ENCODE data around the gene BEND6.

The BEND6 gene

GRCh38 chr6:56940463-56940862 lies 14.4 kb upstream of the BEND6 start:
- H3K4me3 ChIP-seq (ENCODE audit: low read depth, low read length) = no peak overlapping the region
- no peak for DNase-seq (ENCODE audit: low read depth)
- in situ Hi-C loops (cut with HindIII; ENCODE audit: low sequenced_read_pairs) = no loop called here
- no peak for TF ChIP-seq CTCF (IDR thresholded peaks at IDR 0.05; ENCODE audit: low read depth, low read length, missing control alignments)

GRCh38 chr6:56940977-56941376 lies 13.9 kb upstream of the BEND6 start:
- in situ Hi-C loops (cut with HindIII; ENCODE audit: low sequenced_read_pairs) = no loop called here
- DNase-seq (ENCODE audit: low read depth) = no peak
- no peak overlapping the region for H3K4me3 ChIP-seq (ENCODE audit: low read depth, low read length)
- TF ChIP-seq CTCF (IDR thresholded peaks at IDR 0.05; ENCODE audit: low read depth, low read length, missing control alignments) = no peak

- DNase-seq (ENCODE audit: low read depth) = no peak
- no peak for TF ChIP-seq CTCF (IDR thresholded peaks at IDR 0.05; ENCODE audit: low read depth, low read length, missing control alignments)
- H3K4me3 ChIP-seq (ENCODE audit: low read depth, low read length) = no peak overlapping the region
- in situ Hi-C loops (cut with HindIII; ENCODE audit: low sequenced_read_pairs) = no loop called here
Observed at GRCh38 chr6:56944661-56945060, 10.2 kb upstream of the BEND6 start.

- no peak for TF ChIP-seq CTCF (IDR thresholded peaks at IDR 0.05; ENCODE audit: low read depth, low read length, missing control alignments)
- H3K4me3 ChIP-seq (ENCODE audit: low read depth, low read length) = no peak overlapping the region
- peak; percentile 56 for DNase-seq (ENCODE audit: low read depth)
- in situ Hi-C loops (cut with HindIII; ENCODE audit: low sequenced_read_pairs) = no loop called here
Observed at GRCh38 chr6:56946368-56946767, 8.5 kb upstream of the BEND6 start.

- no peak for DNase-seq (ENCODE audit: low read depth)
- TF ChIP-seq CTCF (IDR thresholded peaks at IDR 0.05; ENCODE audit: low read depth, low read length, missing control alignments) = no peak
- in situ Hi-C loops (cut with HindIII; ENCODE audit: low sequenced_read_pairs) = no loop called here
- H3K4me3 ChIP-seq (ENCODE audit: low read depth, low read length) = no peak overlapping the region
Observed at GRCh38 chr6:56947924-56948323, 7.0 kb upstream of the BEND6 start.

- H3K4me3 ChIP-seq (ENCODE audit: low read depth, low read length) = no peak overlapping the region
- in situ Hi-C loops (cut with HindIII; ENCODE audit: low sequenced_read_pairs) = no loop called here
- no peak for DNase-seq (ENCODE audit: low read depth)
- no peak for TF ChIP-seq CTCF (IDR thresholded peaks at IDR 0.05; ENCODE audit: low read depth, low read length, missing control alignments)
Observed at GRCh38 chr6:56949265-56949664, 5.6 kb upstream of the BEND6 start.

- no peak overlapping the region for H3K4me3 ChIP-seq (ENCODE audit: low read depth, low read length)
- no peak for DNase-seq (ENCODE audit: low read depth)
- in situ Hi-C loops (cut with HindIII; ENCODE audit: low sequenced_read_pairs) = no loop called here
- TF ChIP-seq CTCF (IDR thresholded peaks at IDR 0.05; ENCODE audit: low read depth, low read length, missing control alignments) = no peak
Observed at GRCh38 chr6:56949925-56950495, 4.9 kb upstream of the BEND6 start.

Measured in astrocyte of the cerebellum (primary cell).